Mucosa of descending colon (tissue), 3 donors: ENCODE data around the gene SLC38A3. TPM values are rescaled to one million over a fixed set of nuclear protein-coding genes. Genes with fewer than 3 reads are reported as not detected.

ENCODE experiments used
- ATAC-seq: fragments of 200-7000 bp; cut with Tn5 transposase; one replicate; pipeline ENCODE4 v1.9.1; 2020; ENCODE audit warnings: mild to moderate bottlenecking, moderate library complexity
- DNase-seq, 3 donors: peaks; one replicate each; pipeline ENCODE4 v3.0.0-alpha.2; 2020
- H3K36me3 ChIP-seq: fragments of 200-600 bp; one replicate; pipeline ENCODE4 v1.8.0; 2021; ENCODE audit warnings: low read depth, mild to moderate bottlenecking
- H3K4me1 ChIP-seq: fragments of 200-600 bp; one replicate; pipeline ENCODE4 v1.8.0; 2021; ENCODE audit warnings: low read depth, mild to moderate bottlenecking
- H3K4me3 ChIP-seq: fragments of 200-600 bp; one replicate; pipeline ENCODE4 v1.8.0; 2021; ENCODE audit warnings: mild to moderate bottlenecking
- H3K9me3 ChIP-seq: fragments of 200-600 bp; one replicate; pipeline ENCODE4 v1.8.0; 2021; ENCODE audit warnings: mild to moderate bottlenecking
- intact Hi-C, 2 donors: fragments of 100-400 bp; cut with DNase I in 1 of 2; cut with micrococcal nuclease in 1 of 2; formaldehyde crosslinking; loops; one replicate each; pipeline versions ENCODE4 v1.11.0 to v1.11.1; 2022; cut with DNase I, micrococcal nuclease
- total RNA-seq, 3 donors: library from RNA; stranded (reverse); fragmentation: NEBNext Ultra II Directional in 2 of 3; extraction: Animal tissue kit (Norgen Biotek cat#: 25700) in 2 of 3; gene quantifications; one replicate each; pipeline versions ENCODE4 v1.2.1 to v1.2.4, GENCODE V29; 2021 to 2023
- TF ChIP-seq, protein P1 (sequence below): fragments of 200-600 bp; IDR thresholded peaks from one replicate; pipeline ENCODE4 v1.8.0; 2022; ENCODE audit warnings: antibody characterized with exemption, mild to moderate bottlenecking
- donor health status: DM: no; HTN: no; CAD: no; lungs with moderate emphysema.
- donor health status: DM: no; HTN: no; CAD: no.
- donor health status: DM: no; HTN: yes; CAD: no.

SLC38A3 gene
- total RNA-seq, 3 donors from 2014 or later: 0.29 to 0.32 TPM; not detected in 1

- TF ChIP-seq, protein P1, sequence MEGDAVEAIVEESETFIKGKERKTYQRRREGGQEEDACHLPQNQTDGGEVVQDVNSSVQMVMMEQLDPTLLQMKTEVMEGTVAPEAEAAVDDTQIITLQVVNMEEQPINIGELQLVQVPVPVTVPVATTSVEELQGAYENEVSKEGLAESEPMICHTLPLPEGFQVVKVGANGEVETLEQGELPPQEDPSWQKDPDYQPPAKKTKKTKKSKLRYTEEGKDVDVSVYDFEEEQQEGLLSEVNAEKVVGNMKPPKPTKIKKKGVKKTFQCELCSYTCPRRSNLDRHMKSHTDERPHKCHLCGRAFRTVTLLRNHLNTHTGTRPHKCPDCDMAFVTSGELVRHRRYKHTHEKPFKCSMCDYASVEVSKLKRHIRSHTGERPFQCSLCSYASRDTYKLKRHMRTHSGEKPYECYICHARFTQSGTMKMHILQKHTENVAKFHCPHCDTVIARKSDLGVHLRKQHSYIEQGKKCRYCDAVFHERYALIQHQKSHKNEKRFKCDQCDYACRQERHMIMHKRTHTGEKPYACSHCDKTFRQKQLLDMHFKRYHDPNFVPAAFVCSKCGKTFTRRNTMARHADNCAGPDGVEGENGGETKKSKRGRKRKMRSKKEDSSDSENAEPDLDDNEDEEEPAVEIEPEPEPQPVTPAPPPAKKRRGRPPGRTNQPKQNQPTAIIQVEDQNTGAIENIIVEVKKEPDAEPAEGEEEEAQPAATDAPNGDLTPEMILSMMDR: no peak
- Histone ChIP-seq H3K4me3 (no peak overlapping the region), H3K9me3 (no peaks in the 10 kb centered on the region), H3K4me1 (peaks cover 68% of the 10 kb centered on the region), H3K36me3 (no peaks in the 10 kb centered on the region)
- intact Hi-C loops: no loop called here
- DNase-seq (no peak), ATAC-seq (no peak)
Measured at GRCh38 chr3:50239649-50240048, 34.6 kb downstream of the SLC38A3 start.

GRCh38 chr3:50241163-50241562 is 36.1 kb downstream of the SLC38A3 start:
- no peak for ATAC-seq
- Histone ChIP-seq H3K36me3 (no peaks in the 10 kb centered on the region), H3K4me1 (peaks cover 74% of the 10 kb centered on the region), H3K9me3 (no peaks in the 10 kb centered on the region), H3K4me3 (no peak overlapping the region)
- no peak for DNase-seq
- TF ChIP-seq, protein P1: no peak
- intact Hi-C loops: no loop called here

GRCh38 chr3:50241713-50242380 is 36.8 kb downstream of the SLC38A3 start:
- Histone ChIP-seq H3K4me1 (peaks cover 77% of the 10 kb centered on the region), H3K9me3 (no peaks in the 10 kb centered on the region), H3K4me3 (no peak overlapping the region), H3K36me3 (no peaks in the 10 kb centered on the region)
- DNase-seq (no peak), ATAC-seq (no peak)
- TF ChIP-seq, protein P1: no peak
- intact Hi-C loops: no loop called here

- TF ChIP-seq, protein P1: no peak
- Histone ChIP-seq H3K4me1 (peaks cover 72% of the 10 kb centered on the region), H3K4me3 (no peak overlapping the region), H3K9me3 (no peaks in the 10 kb centered on the region), H3K36me3 (no peaks in the 10 kb centered on the region)
- ATAC-seq (no peak), DNase-seq (no peak)
- intact Hi-C loops: no loop called here
Measured at GRCh38 chr3:50242381-50242770, 37.3 kb downstream of the SLC38A3 start.

GRCh38 chr3:50242851-50243542 is 37.9 kb downstream of the SLC38A3 start:
- ATAC-seq (peak; percentile 27), DNase-seq (peak in 2 of 3 donors; percentile 52 to 87)
- Histone ChIP-seq H3K4me3 (no peak overlapping the region), H3K9me3 (no peaks in the 10 kb centered on the region), H3K36me3 (no peaks in the 10 kb centered on the region), H3K4me1 (peaks cover 69% of the 10 kb centered on the region)
- TF ChIP-seq, protein P1: no peak
- intact Hi-C loops: no loop called here
